HG03565 (cell line): ENCODE measurements around the gene ADAMTS5.

ENCODE experiments used
- ATAC-seq: cut with Tn5 transposase; IDR thresholded peaks from one replicate; pipeline ENCODE4 v1.9.1; 2021; ENCODE audit warnings: mild to moderate bottlenecking, moderate library complexity; ENCODE audit not compliant: unreplicated experiment

The ADAMTS5 gene

DNA sequence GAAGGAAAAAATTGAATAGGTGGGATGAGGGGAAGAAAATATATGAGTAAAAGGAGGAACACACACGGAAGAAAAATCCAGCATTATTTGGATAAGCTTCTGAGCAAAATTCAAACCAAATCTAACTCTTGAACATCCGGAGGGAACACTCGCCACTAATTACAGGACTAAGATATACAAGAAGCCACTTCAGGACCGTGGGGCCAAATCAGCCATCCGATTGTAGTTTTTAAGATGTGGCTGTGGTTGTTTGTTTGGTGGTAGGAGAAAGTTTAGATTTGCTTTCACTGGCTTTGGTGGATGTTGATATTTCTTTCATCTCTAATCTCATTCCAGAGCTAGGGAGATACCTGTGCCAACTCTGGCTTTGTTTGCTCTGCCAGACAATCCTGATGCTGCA lies 78.0 kb downstream of the ADAMTS5 start:
- ATAC-seq = no peak

DNA sequence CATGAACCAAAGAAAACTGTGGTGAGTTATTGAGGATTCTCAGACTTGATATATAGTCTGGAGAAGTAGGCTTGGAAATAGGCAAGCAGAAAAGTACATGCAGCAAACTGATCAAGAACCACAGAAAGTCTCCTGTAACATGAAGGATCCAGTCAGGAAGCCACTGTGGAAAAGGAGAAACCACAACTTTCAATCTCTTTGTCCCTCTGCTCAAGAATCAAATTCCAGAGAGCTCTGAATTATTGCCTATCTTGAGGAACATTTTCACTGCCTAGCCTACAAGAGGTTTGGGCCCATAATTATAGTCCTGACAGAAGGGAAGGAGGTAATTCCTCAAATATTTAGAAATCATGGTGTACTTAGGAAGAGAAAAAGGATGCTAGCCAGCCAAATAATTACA lies 78.6 kb downstream of the ADAMTS5 start:
- ATAC-seq = no peak

DNA sequence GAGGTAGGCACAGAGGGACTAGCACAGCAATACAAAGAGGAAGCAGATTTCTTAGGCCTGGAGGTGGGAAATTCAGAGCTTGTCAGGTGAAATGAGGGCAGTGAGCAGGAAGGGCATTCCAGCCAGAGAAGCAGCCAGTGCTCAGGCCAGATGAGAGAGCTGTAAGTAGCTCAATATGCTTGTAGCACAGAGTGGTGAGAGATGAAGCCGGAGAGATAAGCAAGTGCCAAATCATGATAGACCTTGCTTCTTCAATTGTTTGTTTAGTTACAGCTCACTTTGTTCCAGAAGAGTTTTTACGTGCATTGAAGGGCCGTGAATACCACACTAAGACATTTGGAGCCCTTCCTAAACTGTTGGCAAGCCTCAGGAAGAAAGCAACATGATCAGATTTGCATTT lies 79.6 kb downstream of the ADAMTS5 start:
- ATAC-seq = no peak

DNA sequence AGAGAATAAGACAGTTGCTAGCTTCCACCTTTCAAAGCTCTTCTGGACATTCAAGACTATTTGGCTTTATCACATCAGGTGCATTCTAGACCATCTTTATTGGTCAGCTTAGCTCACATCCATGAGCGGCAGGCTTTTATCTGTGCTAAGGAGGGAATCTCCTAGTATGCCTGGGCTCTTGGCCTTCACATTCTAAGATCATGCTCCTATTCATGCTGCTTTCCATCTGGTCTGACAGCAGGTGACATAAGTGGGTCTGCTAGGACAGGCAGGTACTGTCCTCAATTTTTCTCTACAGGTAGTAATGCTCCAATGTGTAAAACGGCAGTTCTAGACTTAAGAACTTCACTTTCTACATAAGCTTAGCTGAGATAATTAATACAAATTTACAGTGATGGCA lies 82.5 kb downstream of the ADAMTS5 start:
- no peak for ATAC-seq

DNA sequence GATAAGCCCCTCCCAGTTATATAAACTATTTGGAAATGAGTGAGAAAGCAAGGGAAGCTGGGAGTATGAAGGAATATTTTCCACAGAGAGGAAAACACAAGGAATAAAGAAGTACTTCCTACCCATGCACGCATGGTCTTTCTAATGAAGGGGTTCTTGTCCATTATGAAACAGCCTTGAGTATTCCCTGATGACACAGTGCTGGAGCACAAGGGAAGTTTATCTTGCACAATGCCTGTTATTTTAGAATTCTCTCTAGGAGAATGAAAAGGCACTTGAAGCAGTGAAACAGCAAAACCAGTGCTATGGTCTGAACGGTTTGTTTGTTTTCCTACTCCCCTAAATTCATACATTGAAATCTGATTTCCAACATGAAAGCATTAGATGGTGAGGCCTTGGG lies 83.1 kb downstream of the ADAMTS5 start:
- ATAC-seq = no peak

DNA sequence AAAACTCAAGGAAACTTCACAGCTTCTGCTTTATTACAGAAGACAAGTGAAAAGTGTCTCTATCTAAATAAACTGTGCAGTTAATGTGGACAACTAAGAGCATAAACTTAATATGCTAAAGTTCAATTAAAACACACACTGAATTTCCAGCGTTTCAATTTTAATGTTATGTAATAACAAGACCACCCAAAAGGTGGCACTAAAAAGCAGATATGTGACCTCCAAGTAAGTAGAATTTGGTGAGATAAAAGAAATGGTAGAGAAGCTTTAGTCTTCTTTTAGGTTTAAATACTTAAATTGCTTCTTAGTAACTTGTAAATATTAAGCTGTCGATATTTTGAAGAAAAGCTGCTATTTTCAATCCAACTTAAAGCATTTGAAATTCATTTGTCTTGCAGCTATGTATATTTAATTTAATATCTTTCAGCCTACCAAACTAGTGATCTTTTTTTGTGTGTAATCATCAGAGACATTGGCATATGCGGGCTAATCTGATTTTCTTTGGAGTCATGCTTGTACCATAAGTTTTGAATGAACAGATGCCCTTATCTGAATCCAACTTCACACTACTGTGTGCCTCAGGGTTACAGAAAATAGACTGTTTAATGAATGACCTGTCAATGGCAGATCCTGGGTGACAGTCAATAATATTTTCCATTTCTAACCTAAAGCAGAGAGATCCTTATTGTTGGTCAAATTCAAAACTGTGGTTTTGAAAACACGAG lies 85.2 kb downstream of the ADAMTS5 start:
- ATAC-seq = no peak

DNA sequence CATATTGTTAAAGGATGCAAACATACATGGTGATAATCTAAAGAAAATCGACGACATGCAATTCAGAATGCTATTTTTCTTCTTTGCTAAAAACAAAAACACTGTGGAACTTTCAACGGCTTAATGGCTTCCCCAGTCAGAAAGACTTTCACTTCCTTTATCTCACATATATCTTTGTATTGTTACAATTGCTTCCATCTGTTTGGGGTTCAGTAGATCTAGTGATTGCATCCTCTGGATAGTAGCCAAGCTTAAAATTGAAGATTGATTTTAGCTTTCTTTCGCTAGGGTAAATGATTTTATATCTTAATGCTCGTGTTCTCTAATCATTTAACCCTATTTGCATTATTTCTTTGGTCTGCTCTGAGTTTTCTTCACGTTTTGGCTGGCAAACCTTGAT lies 89.9 kb downstream of the ADAMTS5 start:
- no peak for ATAC-seq

DNA sequence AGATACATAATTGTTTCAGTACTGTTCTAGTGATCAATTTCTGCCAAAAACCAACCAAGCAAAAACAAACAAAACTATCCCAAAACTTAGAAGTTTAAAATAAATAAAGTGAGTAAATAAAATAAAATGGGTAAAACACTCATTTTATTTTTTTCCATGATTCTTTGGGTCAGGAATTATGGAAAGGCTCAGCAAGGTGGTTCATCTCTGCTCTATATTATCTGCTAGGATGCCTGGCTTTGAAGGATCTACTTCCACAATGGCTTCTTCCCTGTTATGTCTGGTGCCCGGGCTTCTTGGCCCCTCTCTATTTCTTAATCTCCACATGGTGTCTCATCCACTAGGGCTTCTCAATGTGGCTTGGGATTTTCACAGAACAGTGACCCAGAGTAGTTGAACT lies 92.5 kb downstream of the ADAMTS5 start:
- no peak for ATAC-seq
